Measurements from ENCODE around the gene UNC93A. TPM values are rescaled to one million over a fixed set of nuclear protein-coding genes. Genes with fewer than 3 reads are reported as not detected.
"Not testable (repeated sequence)": the region's sequence is repeated elsewhere in the genome, so short reads cannot be mapped to it uniquely, and the experiment has no call there.

UNC93A gene
- total and polyA plus RNA-seq, 2 donors: 2.8 TPM

DNA sequence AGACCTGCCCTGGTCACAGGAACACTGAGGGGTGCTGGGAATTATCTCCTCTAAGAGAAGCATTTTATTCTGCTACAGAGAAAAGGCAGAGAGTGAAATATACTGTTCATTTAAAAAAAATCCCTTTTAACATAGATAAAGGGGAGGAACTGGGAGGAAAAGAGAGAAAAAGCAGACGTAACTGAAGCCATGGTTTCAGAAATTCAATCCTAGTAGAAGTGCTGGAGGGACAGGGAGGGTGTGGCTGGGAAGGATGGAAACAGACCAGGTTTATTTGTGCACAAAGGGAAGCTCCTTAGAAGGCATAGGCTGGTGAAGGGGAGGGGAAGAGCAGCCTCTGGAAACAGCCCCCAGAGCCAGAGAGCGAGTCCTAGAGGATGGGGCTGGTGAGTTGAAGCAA lies 1.8 kb upstream of the UNC93A start:
- H3K4me3 ChIP-seq (ENCODE audit: low read length in 2 of 2); DNase-seq (ENCODE audit: low read depth in 6 of 9, low spot score in 9 of 9); H3K36me3 ChIP-seq (ENCODE audit: control insufficient read depth in 2 of 2, insufficient read depth in 2 of 2, low read length in 1 of 2); H3K27ac ChIP-seq (ENCODE audit: low read depth in 1 of 2, low read length in 1 of 2); H3K9me3 ChIP-seq (ENCODE audit: control insufficient read depth in 2 of 2, insufficient read depth in 1 of 2, low read length in 1 of 2); H3K4me1 ChIP-seq (ENCODE audit: control insufficient read depth in 2 of 2, insufficient read depth in 2 of 2, low read length in 2 of 2); H3K27me3 ChIP-seq (ENCODE audit: control insufficient read depth in 2 of 2, insufficient read depth in 1 of 2, low read length in 1 of 2): not testable (repeated sequence)
- 93% methylated on average over 2 of the region's 2 CpGs for WGBS

DNA sequence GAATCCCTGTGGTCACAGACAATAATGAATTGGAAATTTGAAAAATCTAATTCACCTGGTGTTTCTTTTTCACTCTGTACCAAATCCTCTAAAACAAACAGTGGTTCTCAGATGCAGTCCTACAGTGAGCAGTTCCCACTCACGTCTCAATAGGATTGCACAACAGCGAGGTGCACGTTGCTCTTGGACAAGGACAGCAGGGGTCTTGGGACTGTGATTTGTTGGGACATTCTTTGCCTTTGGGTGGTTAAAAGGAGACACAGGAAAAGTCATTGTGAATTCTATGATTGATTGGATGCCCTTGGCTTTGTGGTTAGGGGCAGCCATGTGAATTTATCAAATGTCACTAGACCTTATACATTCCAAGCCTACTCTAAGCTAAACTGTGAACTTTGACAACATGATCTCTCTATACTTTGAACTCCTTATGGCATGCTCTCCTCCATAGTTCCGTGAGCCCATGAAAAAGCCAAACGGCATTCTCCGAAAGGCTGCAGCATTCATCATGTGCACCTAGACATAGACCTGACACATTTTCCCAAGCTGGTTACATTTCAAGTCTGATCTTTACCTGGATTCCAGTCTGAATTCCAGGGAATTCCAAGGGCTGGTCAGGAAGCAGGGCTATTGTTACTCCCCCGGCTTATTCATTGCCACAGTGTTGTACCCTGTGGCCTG lies 647 bp downstream of the UNC93A start:
- no peak for DNase-seq (ENCODE audit: low read depth in 6 of 9, low spot score in 9 of 9)
- whole genome bisulfite sequencing: 78% methylated on average over 7 of the region's 7 CpGs
- H3K9me3 ChIP-seq (ENCODE audit: control insufficient read depth in 2 of 2, insufficient read depth in 1 of 2, low read length in 1 of 2): no peaks in the 10 kb centered on the region
- peaks cover 0 to 8% of the 10 kb centered on the region in 2 donors for H3K4me1 ChIP-seq (ENCODE audit: control insufficient read depth in 2 of 2, insufficient read depth in 2 of 2, low read length in 2 of 2)
- H3K36me3 ChIP-seq (ENCODE audit: control insufficient read depth in 2 of 2, insufficient read depth in 2 of 2, low read length in 1 of 2): no peaks in the 10 kb centered on the region
- H3K27me3 ChIP-seq (ENCODE audit: control insufficient read depth in 2 of 2, insufficient read depth in 1 of 2, low read length in 1 of 2): peaks cover 0 to 6% of the 10 kb centered on the region in 2 donors
- H3K27ac ChIP-seq (ENCODE audit: low read depth in 1 of 2, low read length in 1 of 2): no peak overlapping the region
- H3K4me3 ChIP-seq (ENCODE audit: low read length in 2 of 2): no peak overlapping the region

DNA sequence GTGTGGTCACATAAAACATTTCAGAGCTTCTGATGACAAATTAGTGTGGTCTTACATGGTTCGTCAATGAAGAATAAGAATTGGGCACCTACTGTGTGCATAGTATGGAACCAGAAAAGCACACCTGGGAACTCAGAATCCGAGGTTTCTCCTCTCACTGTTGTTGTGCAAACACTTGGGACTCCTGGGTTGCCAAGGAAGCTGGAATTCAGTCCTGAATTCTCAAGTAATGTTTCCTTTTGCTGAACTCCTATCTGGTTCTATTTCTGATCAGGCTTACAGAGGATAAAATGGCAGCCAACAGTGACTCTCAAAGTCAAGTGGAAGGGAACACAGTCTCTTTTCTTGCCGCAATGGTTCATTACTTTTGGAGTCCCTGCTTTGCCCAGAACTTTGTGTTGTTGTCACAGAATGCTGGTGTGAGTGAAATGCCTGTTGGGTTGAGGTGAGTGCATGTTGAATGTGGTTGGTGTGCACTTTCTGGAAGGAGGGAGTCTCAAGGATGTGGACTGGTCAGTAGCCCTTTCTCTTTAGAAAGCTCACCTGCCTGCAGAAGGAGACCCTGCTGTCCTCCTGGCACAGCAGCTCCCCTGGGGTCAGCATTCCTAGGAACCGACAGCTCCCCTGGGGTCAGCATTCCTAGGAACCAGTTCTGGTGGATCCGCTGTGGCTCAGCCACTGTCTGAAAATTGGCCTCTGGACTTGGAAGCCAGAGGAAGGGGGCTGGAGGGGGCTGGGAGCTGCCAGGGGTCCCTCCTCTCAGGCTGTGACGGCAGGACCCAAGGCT lies 1.4 kb downstream of the UNC93A start:
- 93% methylated on average over 6 of the region's 6 CpGs for WGBS
- Histone ChIP-seq H3K36me3 (ENCODE audit: control insufficient read depth in 2 of 2, insufficient read depth in 2 of 2, low read length in 1 of 2) (no peaks in the 10 kb centered on the region), H3K4me3 (ENCODE audit: low read length in 2 of 2) (no peak overlapping the region), H3K27ac (ENCODE audit: low read depth in 1 of 2, low read length in 1 of 2) (no peak overlapping the region), H3K27me3 (ENCODE audit: control insufficient read depth in 2 of 2, insufficient read depth in 1 of 2, low read length in 1 of 2) (peaks cover 0 to 6% of the 10 kb centered on the region in 2 donors), H3K4me1 (ENCODE audit: control insufficient read depth in 2 of 2, insufficient read depth in 2 of 2, low read length in 2 of 2) (peaks cover 0 to 8% of the 10 kb centered on the region in 2 donors), H3K9me3 (ENCODE audit: control insufficient read depth in 2 of 2, insufficient read depth in 1 of 2, low read length in 1 of 2) (no peaks in the 10 kb centered on the region)
- no peak for DNase-seq (ENCODE audit: low read depth in 6 of 9, low spot score in 9 of 9)

DNA sequence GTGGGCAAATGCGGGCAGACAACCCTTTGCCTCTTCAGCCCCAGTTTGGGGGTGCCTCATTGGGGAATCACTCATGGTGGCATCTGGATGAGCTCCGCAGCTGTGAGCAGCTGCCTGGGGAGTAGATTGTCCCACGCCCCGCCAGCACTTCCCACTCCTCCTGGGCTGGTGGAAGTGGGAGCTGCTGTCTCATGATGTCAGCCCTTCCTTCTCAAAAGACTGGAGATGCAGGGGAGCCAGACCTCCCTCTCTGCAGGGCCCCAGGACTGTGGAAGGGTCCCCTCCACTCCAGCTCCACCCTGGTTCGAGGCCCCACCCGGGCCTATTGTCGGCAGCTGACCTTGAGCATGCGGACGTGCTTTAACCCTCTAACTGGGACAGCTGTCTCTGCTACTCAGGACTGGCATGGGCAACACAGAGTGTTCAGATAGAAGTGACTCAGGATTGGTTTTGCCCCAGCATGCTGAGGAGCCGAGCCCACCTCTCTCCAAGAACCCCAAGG lies 2.0 kb downstream of the UNC93A start:
- Histone ChIP-seq H3K36me3 (ENCODE audit: control insufficient read depth in 2 of 2, insufficient read depth in 2 of 2, low read length in 1 of 2) (no peaks in the 10 kb centered on the region), H3K27ac (ENCODE audit: low read depth in 1 of 2, low read length in 1 of 2) (no peak overlapping the region), H3K4me1 (ENCODE audit: control insufficient read depth in 2 of 2, insufficient read depth in 2 of 2, low read length in 2 of 2) (peaks cover 0 to 8% of the 10 kb centered on the region in 2 donors), H3K27me3 (ENCODE audit: control insufficient read depth in 2 of 2, insufficient read depth in 1 of 2, low read length in 1 of 2) (peaks cover 0 to 6% of the 10 kb centered on the region in 2 donors), H3K9me3 (ENCODE audit: control insufficient read depth in 2 of 2, insufficient read depth in 1 of 2, low read length in 1 of 2) (no peaks in the 10 kb centered on the region), H3K4me3 (ENCODE audit: low read length in 2 of 2) (no peak overlapping the region)
- no peak for DNase-seq (ENCODE audit: low read depth in 6 of 9, low spot score in 9 of 9)
- WGBS: 95% methylated on average over 10 of the region's 10 CpGs

DNA sequence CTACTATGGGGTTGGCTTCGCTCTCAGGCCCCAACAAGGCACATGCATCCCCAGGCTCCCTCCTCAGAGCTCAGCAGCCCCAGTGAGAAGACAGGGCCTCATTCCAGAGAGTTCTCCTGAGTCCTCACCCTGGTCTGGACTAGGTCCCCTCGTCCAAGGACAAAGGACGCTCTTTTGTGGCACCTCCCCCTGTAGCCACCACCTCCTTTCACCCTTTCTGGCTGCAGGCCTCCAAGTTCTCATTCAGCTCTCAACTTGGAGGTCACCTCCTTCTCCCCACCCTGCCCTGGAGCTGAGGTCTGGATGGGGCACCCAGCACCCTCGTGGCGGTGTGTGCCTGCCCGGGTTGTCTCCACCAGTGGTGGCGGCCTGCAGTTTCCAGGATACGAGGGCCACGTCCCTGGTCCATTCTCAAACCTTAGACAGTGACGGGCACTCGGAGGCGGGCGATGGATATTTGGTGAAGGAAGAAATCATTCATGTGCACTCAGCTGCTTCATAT lies 2.5 kb downstream of the UNC93A start:
- H3K4me3 ChIP-seq (ENCODE audit: low read length in 2 of 2): no peak overlapping the region
- DNase-seq (ENCODE audit: low read depth in 6 of 9, low spot score in 9 of 9): no peak
- WGBS: 98% methylated on average over 13 of the region's 13 CpGs
- H3K36me3 ChIP-seq (ENCODE audit: control insufficient read depth in 2 of 2, insufficient read depth in 2 of 2, low read length in 1 of 2): no peaks in the 10 kb centered on the region
- peaks cover 0 to 8% of the 10 kb centered on the region in 2 donors for H3K4me1 ChIP-seq (ENCODE audit: control insufficient read depth in 2 of 2, insufficient read depth in 2 of 2, low read length in 2 of 2)
- H3K27me3 ChIP-seq (ENCODE audit: control insufficient read depth in 2 of 2, insufficient read depth in 1 of 2, low read length in 1 of 2): peaks cover 0 to 6% of the 10 kb centered on the region in 2 donors
- H3K27ac ChIP-seq (ENCODE audit: low read depth in 1 of 2, low read length in 1 of 2): no peak overlapping the region
- H3K9me3 ChIP-seq (ENCODE audit: control insufficient read depth in 2 of 2, insufficient read depth in 1 of 2, low read length in 1 of 2): no peaks in the 10 kb centered on the region

DNA sequence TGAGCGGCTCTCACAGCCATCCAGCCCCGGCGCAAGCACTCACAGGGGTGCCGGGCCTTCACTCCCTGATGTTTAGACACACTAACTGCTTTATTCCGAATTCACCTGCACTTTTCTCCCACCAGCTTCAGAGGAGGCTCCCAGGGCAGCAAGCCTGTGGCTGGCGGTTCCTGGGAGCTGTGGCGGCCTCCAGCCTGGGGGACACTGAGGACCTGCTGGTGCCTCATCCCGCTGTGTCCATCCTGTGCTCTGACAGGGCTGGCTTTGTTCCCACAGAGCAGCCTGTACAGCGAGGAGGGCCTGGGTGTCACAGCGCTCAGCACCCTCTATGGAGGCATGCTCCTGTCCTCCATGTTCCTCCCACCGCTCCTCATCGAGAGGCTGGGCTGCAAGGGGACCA lies 3.1 kb downstream of the UNC93A start:
- no peaks in the 10 kb centered on the region for H3K36me3 ChIP-seq (ENCODE audit: control insufficient read depth in 2 of 2, insufficient read depth in 2 of 2, low read length in 1 of 2)
- H3K4me1 ChIP-seq (ENCODE audit: control insufficient read depth in 2 of 2, insufficient read depth in 2 of 2, low read length in 2 of 2): peaks cover 0 to 6% of the 10 kb centered on the region in 2 donors
- no peak for DNase-seq (ENCODE audit: low read depth in 6 of 9, low spot score in 9 of 9)
- no peak overlapping the region for H3K4me3 ChIP-seq (ENCODE audit: low read length in 2 of 2)
- 96% methylated on average over 12 of the region's 12 CpGs for WGBS
- no peaks in the 10 kb centered on the region for H3K9me3 ChIP-seq (ENCODE audit: control insufficient read depth in 2 of 2, insufficient read depth in 1 of 2, low read length in 1 of 2)
- no peak overlapping the region for H3K27ac ChIP-seq (ENCODE audit: low read depth in 1 of 2, low read length in 1 of 2)
- peaks cover 0 to 6% of the 10 kb centered on the region in 2 donors for H3K27me3 ChIP-seq (ENCODE audit: control insufficient read depth in 2 of 2, insufficient read depth in 1 of 2, low read length in 1 of 2)

DNA sequence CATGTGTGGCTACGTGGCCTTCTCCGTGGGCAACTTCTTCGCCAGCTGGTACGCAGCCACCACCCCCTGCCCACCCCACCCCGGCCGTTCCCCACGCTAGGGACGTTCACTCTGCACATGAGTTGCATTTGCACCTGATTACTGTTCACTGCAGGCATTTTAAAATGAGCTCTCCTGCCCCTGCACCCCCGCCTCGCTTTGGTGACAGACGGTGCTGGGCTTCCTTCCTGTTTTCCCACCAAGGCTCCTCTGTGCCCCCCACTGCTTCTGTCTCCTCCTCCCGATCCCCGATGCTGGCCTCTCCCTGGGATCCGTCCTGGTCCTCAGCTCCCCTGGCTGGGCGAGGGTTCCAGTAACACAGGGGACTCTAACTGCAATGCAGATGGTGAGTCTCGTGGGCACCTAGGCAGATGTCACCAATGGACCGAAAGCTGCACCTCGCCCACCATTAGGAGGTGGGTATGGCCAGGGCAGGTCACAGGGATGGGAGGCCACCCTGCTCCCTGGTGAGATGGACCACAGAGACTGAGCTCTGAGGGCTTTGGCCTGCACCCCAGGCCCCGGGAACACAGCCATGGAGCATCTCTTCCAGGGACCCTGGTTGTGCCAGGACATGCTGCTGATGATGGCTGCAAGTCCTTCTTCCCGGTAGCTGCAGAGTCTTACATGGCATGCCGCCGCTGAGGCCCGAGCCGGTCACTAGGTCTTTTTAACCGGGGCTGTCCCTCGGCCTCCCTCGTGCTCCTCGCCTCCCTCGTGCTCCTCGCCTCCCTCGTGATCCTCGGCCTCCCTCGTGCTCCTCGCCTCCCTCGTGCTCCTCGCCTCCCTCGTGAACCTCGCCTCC lies 3.8 kb downstream of the UNC93A start:
- H3K4me3 ChIP-seq (ENCODE audit: low read length in 2 of 2): no peak overlapping the region
- H3K9me3 ChIP-seq (ENCODE audit: control insufficient read depth in 2 of 2, insufficient read depth in 1 of 2, low read length in 1 of 2): no peaks in the 10 kb centered on the region
- peaks cover 0 to 6% of the 10 kb centered on the region in 2 donors for H3K27me3 ChIP-seq (ENCODE audit: control insufficient read depth in 2 of 2, insufficient read depth in 1 of 2, low read length in 1 of 2)
- no peak for DNase-seq (ENCODE audit: low read depth in 6 of 9, low spot score in 9 of 9)
- H3K4me1 ChIP-seq (ENCODE audit: control insufficient read depth in 2 of 2, insufficient read depth in 2 of 2, low read length in 2 of 2): peaks cover 0 to 11% of the 10 kb centered on the region in 2 donors
- no peak overlapping the region for H3K27ac ChIP-seq (ENCODE audit: low read depth in 1 of 2, low read length in 1 of 2)
- 79% methylated on average over 38 of the region's 38 CpGs for WGBS
- H3K36me3 ChIP-seq (ENCODE audit: control insufficient read depth in 2 of 2, insufficient read depth in 2 of 2, low read length in 1 of 2): no peaks in the 10 kb centered on the region

DNA sequence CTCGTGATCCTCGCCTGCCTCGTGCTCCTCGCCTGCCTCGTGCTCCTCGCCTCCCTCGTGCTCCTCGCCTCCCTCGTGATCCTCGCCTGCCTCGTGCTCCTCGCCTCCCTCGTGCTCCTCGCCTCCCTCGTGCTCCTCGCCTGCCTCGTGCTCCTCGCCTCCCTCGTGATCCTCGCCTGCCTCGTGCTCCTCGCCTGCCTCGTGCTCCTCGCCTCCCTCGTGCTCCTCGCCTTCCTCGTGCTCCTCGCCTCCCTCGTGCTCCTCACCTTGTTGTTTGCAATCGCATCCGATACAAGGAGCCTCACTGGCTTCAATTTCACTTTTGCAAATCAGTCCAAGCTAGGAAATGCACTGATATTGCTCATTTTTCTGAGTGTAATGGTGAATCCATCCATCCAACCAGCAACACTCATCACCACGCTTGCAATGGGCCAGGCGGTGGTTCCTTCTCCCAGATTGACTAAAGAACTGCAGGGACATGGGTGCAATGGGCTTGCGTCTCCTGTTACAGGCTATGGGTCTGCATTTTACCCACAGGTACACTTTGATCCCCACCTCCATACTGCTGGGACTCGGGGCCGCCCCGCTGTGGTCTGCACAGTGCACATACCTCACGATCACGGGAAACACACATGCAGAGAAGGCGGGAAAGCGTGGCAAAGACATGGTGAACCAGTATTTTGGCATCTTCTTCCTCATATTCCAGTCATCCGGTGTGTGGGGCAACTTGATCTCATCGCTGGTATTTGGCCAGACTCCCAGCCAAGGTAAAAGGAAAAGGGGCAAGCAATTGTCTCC lies 4.6 kb downstream of the UNC93A start:
- no peak overlapping the region for H3K4me3 ChIP-seq (ENCODE audit: low read length in 2 of 2)
- no peak overlapping the region for H3K27ac ChIP-seq (ENCODE audit: low read depth in 1 of 2, low read length in 1 of 2)
- H3K9me3 ChIP-seq (ENCODE audit: control insufficient read depth in 2 of 2, insufficient read depth in 1 of 2, low read length in 1 of 2): no peaks in the 10 kb centered on the region
- H3K4me1 ChIP-seq (ENCODE audit: control insufficient read depth in 2 of 2, insufficient read depth in 2 of 2, low read length in 2 of 2): peaks cover 7 to 19% of the 10 kb centered on the region in 2 donors
- peaks cover 0 to 6% of the 10 kb centered on the region in 2 donors for H3K27me3 ChIP-seq (ENCODE audit: control insufficient read depth in 2 of 2, insufficient read depth in 1 of 2, low read length in 1 of 2)
- H3K36me3 ChIP-seq (ENCODE audit: control insufficient read depth in 2 of 2, insufficient read depth in 2 of 2, low read length in 1 of 2): no peaks in the 10 kb centered on the region
- WGBS: 98% methylated on average over 43 of the region's 43 CpGs
- no peak for DNase-seq (ENCODE audit: low read depth in 6 of 9, low spot score in 9 of 9)
